B cell (primary cell): ENCODE measurements around the gene IGF2BP3. TPM values are rescaled to one million over a fixed set of nuclear protein-coding genes. Genes with fewer than 3 reads are reported as not detected.

Experiments
- ATAC-seq: fragments of 200-7000 bp; cut with Tn5 transposase; one replicate; pipeline ENCODE4 v1.10.0; 2021; ENCODE audit warnings: low read depth, mild to moderate bottlenecking, moderate number of reproducible peaks, moderate library complexity
- CTCF ChIA-PET: fragments of 350-600 bp; sonication (Branson Sonifier 250); formaldehyde crosslinking; loops from one replicate; lab custom pipeline; 2021; ENCODE audit warnings: antibody characterized with exemption, inconsistent platforms; lab: Charles Lee
- POLR2A ChIA-PET: fragments of 350-600 bp; sonication (Branson Sonifier 250); formaldehyde crosslinking; loops from one replicate; lab custom pipeline; 2021; ENCODE audit warnings: antibody characterized with exemption; lab: Charles Lee
- DNase-seq: peaks from one replicate; pipeline ENCODE4 v3.0.0; 2013
- H2AFZ ChIP-seq: 2 replicates; pipeline ENCODE4 v1.6.1; 2012; ENCODE audit warnings: mild to moderate bottlenecking, low read depth, low read length; ENCODE audit not compliant: insufficient read depth, poor library complexity, severe bottlenecking
- H3K27ac ChIP-seq, 2 donors: 1 replicate in 1 of 2; 2 replicates in 1 of 2; pipeline ENCODE4 v1.5.1; 2012 to 2013; ENCODE audit warnings: low read length in 2 of 2, mild to moderate bottlenecking in 2 of 2, moderate library complexity in 1 of 2
- H3K27me3 ChIP-seq, 4 experiments: fragments of 200-600 bp in 1 of 4; sonication (generic) in 1 of 4; replicated peaks in 1 of 4; 1 replicate in 2 of 4; 2 replicates in 2 of 4; pipeline versions ENCODE4 v1.6.1 to v1.7.0; 2013 to 2016; ENCODE audit warnings: low read length in 3 of 4, mild to moderate bottlenecking in 2 of 4, mixed read lengths in 1 of 4, moderate library complexity in 1 of 4; ENCODE audit not compliant: insufficient read depth in 4 of 4, control insufficient read depth in 3 of 4; ENCODE audit errors: control extremely low read depth in 1 of 4
- H3K36me3 ChIP-seq, 2 experiments: replicated peaks in 1 of 2; 1 replicate in 1 of 2; 2 replicates in 1 of 2; pipeline versions ENCODE4 v1.6.1 to v1.7.1; 2013; ENCODE audit warnings: low read length in 1 of 2; ENCODE audit not compliant: insufficient read depth in 2 of 2, control insufficient read depth in 1 of 2; ENCODE audit errors: control extremely low read depth in 1 of 2, extremely low read depth in 1 of 2
- H3K4me1 ChIP-seq, 2 donors: fragments of 200-600 bp in 1 of 2; sonication (generic) in 1 of 2; 1 replicate in 1 of 2; 2 replicates in 1 of 2; pipeline versions ENCODE4 v1.5.1 to v1.6.1; 2013 to 2017; ENCODE audit warnings: low read length in 2 of 2; ENCODE audit not compliant: control insufficient read depth in 2 of 2, insufficient read depth in 2 of 2
- H3K4me2 ChIP-seq: replicated peaks from 2 replicates; pipeline ENCODE3; 2012; ENCODE audit warnings: mild to moderate bottlenecking, low read depth, low read length; ENCODE audit not compliant: poor library complexity, severe bottlenecking
- H3K4me3 ChIP-seq, 5 experiments: fragments of 200-600 bp in 1 of 5; sonication (generic) in 1 of 5; 1 replicate in 3 of 5; 2 replicates in 2 of 5; pipeline versions ENCODE4 v1.5.1 to v1.7.0; 2011 to 2016; ENCODE audit warnings: low read length in 4 of 5, mild to moderate bottlenecking in 4 of 5, low read depth in 2 of 5, control low read depth in 1 of 5, moderate library complexity in 1 of 5; ENCODE audit not compliant: insufficient read depth in 1 of 5; ENCODE audit errors: control extremely low read depth in 1 of 5, extremely low read depth in 1 of 5
- H3K79me2 ChIP-seq: fragments of 200-600 bp; sonication (generic); one replicate; pipeline ENCODE4 v1.6.0; 2016; ENCODE audit warnings: low read length; ENCODE audit not compliant: control insufficient read depth, insufficient read depth
- H3K9ac ChIP-seq: fragments of 200-600 bp; sonication (generic); 2 replicates; pipeline ENCODE4 v1.6.1; 2017; ENCODE audit warnings: mild to moderate bottlenecking, low read length, moderate library complexity
- H3K9me3 ChIP-seq, 3 donors: one replicate each; pipeline versions ENCODE4 v1.6.1 to v1.7.1; 2013; ENCODE audit warnings: low read length in 2 of 3; ENCODE audit not compliant: control insufficient read depth in 2 of 3, insufficient read depth in 1 of 3; ENCODE audit errors: control extremely low read depth in 1 of 3
- H4K20me1 ChIP-seq: 2 replicates; pipeline ENCODE4 v1.6.0; 2012; ENCODE audit warnings: mild to moderate bottlenecking, low read length; ENCODE audit not compliant: insufficient read depth, control insufficient read depth, poor library complexity, severe bottlenecking
- H3K27ac Mint-ChIP-seq: one replicate; pipeline ENCODE4 v1.8.0; 2021; ENCODE audit warnings: mixed read lengths
- H3K27me3 Mint-ChIP-seq: one replicate; pipeline ENCODE4 v1.8.0; 2021; ENCODE audit warnings: mixed read lengths
- H3K4me1 Mint-ChIP-seq: one replicate; pipeline ENCODE4 v1.8.0; 2021; ENCODE audit warnings: mixed read lengths
- H3K4me3 Mint-ChIP-seq: one replicate; pipeline ENCODE4 v1.8.0; 2021; ENCODE audit warnings: mixed read lengths
- H3K9me3 Mint-ChIP-seq: one replicate; pipeline ENCODE4 v1.8.0; 2022; ENCODE audit warnings: mixed read lengths; ENCODE audit not compliant: insufficient read depth
- EZH2 ChIP-seq: IDR thresholded peaks from 2 replicates; pipeline ENCODE4 v1.6.1; 2012; ENCODE audit warnings: borderline replicate concordance, low read depth, mild to moderate bottlenecking, moderate library complexity, low read length; ENCODE audit not compliant: insufficient read depth, poor library complexity, severe bottlenecking
- WGBS: methylation state at CpG from one replicate; pipeline ENCODE4 v1.1.5; 2013; ENCODE audit warnings: missing lambda C conversion rate; ENCODE audit not compliant: insufficient coverage; 5-methylcytosine and 5-hydroxymethylcytosine counted together
- intact Hi-C: fragments of 100-400 bp; cut with micrococcal nuclease; formaldehyde crosslinking; loops from one replicate; pipeline ENCODE4 v1.10.0; 2022
- polyA plus RNA-seq: library from polyadenylated mRNA; depleted of rRNA; stranded (reverse); fragments of >200 nt; gene quantifications from 2 replicates; pipeline ENCODE4 v1.2.3, GENCODE V29; 2012
- total RNA-seq, 2 donors: library from RNA; stranded (reverse); fragments of 120-200 nt in 1 of 2; gene quantifications; 1 replicate in 1 of 2; 2 replicates in 1 of 2; pipeline versions ENCODE4 v1.2.3 to v1.2.4, GENCODE V29; 2013 to 2022
- TF ChIP-seq, protein P1 (sequence below): fragments of 200-600 bp; IDR thresholded peaks from one replicate; pipeline ENCODE4 v1.8.0; 2022; ENCODE audit warnings: antibody characterized with exemption, mild to moderate bottlenecking

IGF2BP3 gene
- total and polyA plus RNA-seq, 2 donors (not counting 1 experiment from before 2014, with no cell fraction given), result 0.63 to 10.0 TPM

DNA sequence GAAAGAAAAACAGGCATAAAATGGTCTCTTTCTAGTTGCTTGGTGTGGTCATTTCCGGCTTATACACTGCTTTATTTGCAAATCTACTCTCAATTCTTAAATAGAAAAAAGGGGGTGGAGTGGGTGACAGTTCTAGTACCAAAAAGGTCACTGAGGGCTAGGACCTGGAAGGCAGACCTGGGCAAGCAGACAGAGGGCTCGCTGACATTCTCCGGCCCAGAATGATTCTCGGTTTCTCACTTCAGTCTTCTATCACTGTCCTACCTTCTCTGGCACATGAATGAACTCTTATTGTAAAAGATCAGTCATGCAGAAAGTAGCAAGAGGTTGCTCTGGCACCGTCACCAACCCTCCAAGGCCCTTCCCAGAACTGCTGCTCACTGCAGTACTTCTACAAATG, 117.1 kb downstream of the IGF2BP3 start:
- Histone ChIP-seq H3K9ac (no peak overlapping the region), H3K9me3 (no peaks in the 10 kb centered on the region), H2AFZ (no peak overlapping the region), H4K20me1 (no peaks in the 10 kb centered on the region), H3K79me2 (no peaks in the 10 kb centered on the region), H3K27me3 (no peaks in the 10 kb centered on the region), H3K27ac (no peak overlapping the region), H3K4me2 (no peak overlapping the region), H3K4me3 (no peak overlapping the region), H3K36me3 (no peaks in the 10 kb centered on the region), H3K4me1 (peaks cover 0 to 3% of the 10 kb centered on the region in 2 donors)
- Mint-ChIP-seq H3K27ac (peak overlapping the region; percentile 20), H3K9me3 (no peaks in the 10 kb centered on the region), H3K27me3 (no peaks in the 10 kb centered on the region), H3K4me1 (peaks cover 10% of the 10 kb centered on the region), H3K4me3 (no peak overlapping the region)
- POLR2A ChIA-PET, result no interaction called here
- TF ChIP-seq, protein P1, sequence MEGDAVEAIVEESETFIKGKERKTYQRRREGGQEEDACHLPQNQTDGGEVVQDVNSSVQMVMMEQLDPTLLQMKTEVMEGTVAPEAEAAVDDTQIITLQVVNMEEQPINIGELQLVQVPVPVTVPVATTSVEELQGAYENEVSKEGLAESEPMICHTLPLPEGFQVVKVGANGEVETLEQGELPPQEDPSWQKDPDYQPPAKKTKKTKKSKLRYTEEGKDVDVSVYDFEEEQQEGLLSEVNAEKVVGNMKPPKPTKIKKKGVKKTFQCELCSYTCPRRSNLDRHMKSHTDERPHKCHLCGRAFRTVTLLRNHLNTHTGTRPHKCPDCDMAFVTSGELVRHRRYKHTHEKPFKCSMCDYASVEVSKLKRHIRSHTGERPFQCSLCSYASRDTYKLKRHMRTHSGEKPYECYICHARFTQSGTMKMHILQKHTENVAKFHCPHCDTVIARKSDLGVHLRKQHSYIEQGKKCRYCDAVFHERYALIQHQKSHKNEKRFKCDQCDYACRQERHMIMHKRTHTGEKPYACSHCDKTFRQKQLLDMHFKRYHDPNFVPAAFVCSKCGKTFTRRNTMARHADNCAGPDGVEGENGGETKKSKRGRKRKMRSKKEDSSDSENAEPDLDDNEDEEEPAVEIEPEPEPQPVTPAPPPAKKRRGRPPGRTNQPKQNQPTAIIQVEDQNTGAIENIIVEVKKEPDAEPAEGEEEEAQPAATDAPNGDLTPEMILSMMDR, result no peak
- TF ChIP-seq EZH2, result no peak
- ATAC-seq (no peak), DNase-seq (no peak)
- intact Hi-C loops, result no loop called here
- CTCF ChIA-PET, result interaction anchor here (0.6 to 1.4 kb wide), 4 partner anchors 9 to 81 kb away, joined by 3 to 4 read pairs (median 4); no protein-coding TSS in a partner anchor
- no CpG with 5 or more reads among the region's 5 CpGs for WGBS

DNA sequence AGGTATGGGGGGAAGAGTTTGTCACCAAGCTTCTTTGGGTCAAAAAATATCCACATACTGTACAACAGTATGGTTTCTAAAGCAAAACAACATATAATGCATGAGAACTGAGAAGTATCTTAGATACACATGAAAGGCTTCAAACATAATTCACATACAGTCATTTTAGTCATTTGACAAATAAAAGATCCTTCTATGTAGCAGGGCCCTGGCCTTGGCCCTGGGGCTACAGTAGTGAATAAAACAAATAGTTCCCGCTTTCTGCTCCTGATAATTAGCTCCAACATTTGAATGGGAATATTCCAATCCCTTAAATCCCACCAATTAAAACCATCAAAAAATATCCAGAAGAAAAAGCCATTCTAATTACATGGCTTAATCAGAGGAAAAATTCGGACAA, 119.8 kb downstream of the IGF2BP3 start:
- WGBS, result no CpG with 5 or more reads among the region's 2 CpGs
- Histone ChIP-seq H3K79me2 (no peaks in the 10 kb centered on the region), H3K4me2 (no peak overlapping the region), H4K20me1 (no peaks in the 10 kb centered on the region), H3K27ac (no peak overlapping the region), H3K9ac (no peak overlapping the region), H2AFZ (no peak overlapping the region), H3K4me3 (no peak overlapping the region), H3K36me3 (no peaks in the 10 kb centered on the region), H3K4me1 (peaks cover 11 to 14% of the 10 kb centered on the region in 2 donors), H3K9me3 (no peaks in the 10 kb centered on the region), H3K27me3 (no peaks in the 10 kb centered on the region)
- peaks cover 27% of the 10 kb centered on the region for H3K4me1 Mint-ChIP-seq
- H3K4me3 Mint-ChIP-seq, result no peak overlapping the region
- no peaks in the 10 kb centered on the region for H3K27me3 Mint-ChIP-seq
- ChIA-PET POLR2A (interaction anchor here (0.5 kb wide), 1 partner anchor 28 kb away, joined by 4 read pairs; no protein-coding TSS in a partner anchor), CTCF (interaction anchor here (1.0 to 5.9 kb wide), 2 partner anchors 8 to 74 kb away, joined by 4 to 41 read pairs; no protein-coding TSS in a partner anchor)
- ATAC-seq (no peak), DNase-seq (no peak)
- intact Hi-C loops, result no loop called here
- H3K27ac Mint-ChIP-seq, result no peak overlapping the region
- no peaks in the 10 kb centered on the region for H3K9me3 Mint-ChIP-seq
- TF ChIP-seq, protein P1, result no peak
- no peak for TF ChIP-seq EZH2
